GM23338 (cell line): Measurements from ENCODE around the gene LGR5. TPM values are rescaled to one million over a fixed set of nuclear protein-coding genes. Genes with fewer than 3 reads are reported as not detected.
A peak's percentile ranks its signal among the peaks of the same experiment; 100 is the strongest.

ENCODE experiments used
- ATAC-seq: fragments of 200-7000 bp; cut with Tn5 transposase; 3 replicates; pipeline ENCODE4 v1.9.1; 2020
- DNase-seq: peaks from one replicate; pipeline ENCODE4 v3.0.0-alpha.2; 2015; ENCODE audit warnings: low spot score
- H2AFZ ChIP-seq: fragments of 200-600 bp; sonication (generic); 2 replicates; pipeline ENCODE4 v1.8.0; 2016; ENCODE audit warnings: antibody characterized with exemption, mild to moderate bottlenecking, moderate library complexity
- H3F3A ChIP-seq: fragments of 200-600 bp; sonication (generic); replicated peaks from 2 replicates; pipeline ENCODE4 v1.8.0; 2017; ENCODE audit warnings: antibody characterized with exemption, mixed run types, low read depth
- H3K27ac ChIP-seq: fragments of 200-600 bp; sonication (generic); 2 replicates; pipeline ENCODE4 v1.6.1; 2016; ENCODE audit warnings: low read depth
- H3K27me3 ChIP-seq: fragments of 200-600 bp; sonication (generic); 2 replicates; pipeline ENCODE4 v1.8.0; 2016; ENCODE audit warnings: mild to moderate bottlenecking, mixed run types, moderate library complexity; ENCODE audit not compliant: insufficient read depth
- H3K36me3 ChIP-seq: fragments of 200-600 bp; sonication (generic); 2 replicates; pipeline ENCODE4 v1.8.0; 2016; ENCODE audit warnings: mild to moderate bottlenecking; ENCODE audit not compliant: insufficient read depth
- H3K4me1 ChIP-seq: fragments of 200-600 bp; sonication (generic); 2 replicates; pipeline ENCODE4 v1.8.0; 2016; ENCODE audit warnings: mild to moderate bottlenecking, moderate library complexity; ENCODE audit not compliant: insufficient read depth
- H3K4me2 ChIP-seq: fragments of 200-600 bp; sonication (generic); 2 replicates; pipeline ENCODE4 v1.7.1; 2017; ENCODE audit warnings: mixed run types
- H3K4me3 ChIP-seq: fragments of 200-600 bp; sonication (generic); 2 replicates; pipeline ENCODE4 v1.6.1; 2016; ENCODE audit warnings: mixed run types
- H3K79me2 ChIP-seq: fragments of 200-600 bp; sonication (generic); replicated peaks from 2 replicates; pipeline ENCODE4 v1.8.0; 2017; ENCODE audit warnings: mild to moderate bottlenecking; ENCODE audit not compliant: insufficient read depth
- H3K9me2 ChIP-seq: fragments of 200-600 bp; sonication (generic); 2 replicates; pipeline ENCODE4 v1.8.0; 2017; ENCODE audit not compliant: insufficient read depth
- H4K20me1 ChIP-seq: fragments of 200-600 bp; sonication (generic); replicated peaks from 2 replicates; pipeline ENCODE4 v1.8.0; 2017; ENCODE audit warnings: mild to moderate bottlenecking; ENCODE audit not compliant: insufficient read depth
- H3K27ac Mint-ChIP-seq: 2 replicates; pipeline ENCODE4 v1.8.0; 2020; ENCODE audit warnings: inconsistent platforms, mild to moderate bottlenecking, moderate library complexity, mixed read lengths
- H3K27me3 Mint-ChIP-seq: 3 replicates; pipeline ENCODE4 v1.8.0; 2022; ENCODE audit warnings: low read depth, mild to moderate bottlenecking, moderate library complexity, mixed read lengths, inconsistent platforms; ENCODE audit not compliant: insufficient read depth, poor library complexity
- H3K36me3 Mint-ChIP-seq: 3 replicates; pipeline ENCODE4 v1.8.0; 2021; ENCODE audit warnings: low read depth, mild to moderate bottlenecking, inconsistent platforms, moderate library complexity, mixed read lengths
- H3K4me1 Mint-ChIP-seq: 3 replicates; pipeline ENCODE4 v1.8.0; 2020; ENCODE audit warnings: mild to moderate bottlenecking, inconsistent platforms, mixed read lengths
- H3K4me3 Mint-ChIP-seq: 3 replicates; pipeline ENCODE4 v1.8.0; 2021; ENCODE audit warnings: moderate library complexity, mild to moderate bottlenecking, inconsistent platforms, mixed read lengths
- H3K9me3 Mint-ChIP-seq: 3 replicates; pipeline ENCODE4 v1.8.0; 2020; ENCODE audit warnings: moderate library complexity, mild to moderate bottlenecking, inconsistent platforms, mixed read lengths
- CREB1 ChIP-seq: fragments of 250-450 bp; sonication (Bioruptor Pico); IDR thresholded peaks from 2 replicates; pipeline ENCODE4 v1.5.0; 2020; ENCODE audit warnings: low read depth, mild to moderate bottlenecking, moderate library complexity
- EZH2 ChIP-seq: fragments of 200-600 bp; sonication (generic); IDR thresholded peaks from one replicate; pipeline ENCODE4 v1.8.0; 2017; ENCODE audit warnings: antibody characterized with exemption, mild to moderate bottlenecking, low read depth; ENCODE audit not compliant: unreplicated experiment
- EZH2phosphoT487 ChIP-seq: fragments of 200-600 bp; sonication (generic); IDR thresholded peaks from one replicate; pipeline ENCODE4 v1.8.1; 2018; ENCODE audit warnings: antibody characterized with exemption; ENCODE audit not compliant: unreplicated experiment
- JUNB ChIP-seq: IDR thresholded peaks from one replicate; pipeline ENCODE4 v1.6.1; 2016; ENCODE audit warnings: antibody characterized with exemption; ENCODE audit not compliant: unreplicated experiment
- NANOG ChIP-seq: IDR thresholded peaks from 2 replicates; pipeline ENCODE4 v1.6.1; 2016; ENCODE audit warnings: antibody characterized with exemption, borderline replicate concordance
- POLR2AphosphoS5 ChIP-seq: IDR thresholded peaks from 2 replicates; pipeline ENCODE4 v1.6.1; 2016; ENCODE audit warnings: antibody characterized with exemption, low read depth
- STAT1 ChIP-seq: IDR thresholded peaks from one replicate; pipeline ENCODE4 v1.6.1; 2016; ENCODE audit warnings: antibody characterized with exemption; ENCODE audit not compliant: unreplicated experiment
- ZNF114 ChIP-seq: fragments of 250-450 bp; sonication (Bioruptor Pico); IDR thresholded peaks from 2 replicates; pipeline ENCODE4 v1.5.0; 2020; ENCODE audit warnings: mild to moderate bottlenecking, moderate library complexity
- ZNF331 ChIP-seq: fragments of 250-450 bp; sonication (Bioruptor Pico); IDR thresholded peaks from 2 replicates; pipeline ENCODE4 v1.5.0; 2020; ENCODE audit warnings: low read depth, mild to moderate bottlenecking, moderate library complexity
- polyA plus RNA-seq: library from polyadenylated mRNA; unstranded; fragments of >200 nt; fragmentation: Nextera tagmentation; extraction: Ambion mirVana; gene quantifications from 2 replicates; pipeline ENCODE4 v1.2.1, GENCODE V29; 2016
- total RNA-seq: library from RNA; depleted of rRNA; stranded (reverse); fragments of >200 nt; shearing (Covaris generic); gene quantifications from 2 replicates; pipeline ENCODE4 v1.2.3, GENCODE V29; 2014
- TF ChIP-seq, protein P1 (sequence below): IDR thresholded peaks from one replicate; pipeline ENCODE4 v1.6.1; 2018; ENCODE audit warnings: antibody characterized with exemption; ENCODE audit not compliant: unreplicated experiment
- TF ChIP-seq, protein P2 (sequence below): fragments of 250-450 bp; sonication (Bioruptor Pico); IDR thresholded peaks from 2 replicates; pipeline ENCODE4 v1.5.0; 2020; ENCODE audit warnings: mild to moderate bottlenecking, moderate library complexity
- TF ChIP-seq, protein P3 (sequence below): IDR thresholded peaks from 2 replicates; pipeline ENCODE4 v1.6.1; 2016; ENCODE audit warnings: antibody characterized with exemption
- TF ChIP-seq, protein P4 (sequence below), 2 experiments: fragments of 200-600 bp in 1 of 2; sonication (generic) in 1 of 2; conservative IDR thresholded peaks; 2 replicates each; pipeline versions ENCODE4 v1.5.1 to v1.6.1; 2016 to 2017; ENCODE audit warnings: antibody characterized with exemption in 2 of 2, low read depth in 2 of 2, mild to moderate bottlenecking in 2 of 2, moderate library complexity in 1 of 2

The LGR5 gene
- total and polyA plus RNA-seq, 2 experiments from 2014 or later, result 0.17 to 0.26 TPM

DNA sequence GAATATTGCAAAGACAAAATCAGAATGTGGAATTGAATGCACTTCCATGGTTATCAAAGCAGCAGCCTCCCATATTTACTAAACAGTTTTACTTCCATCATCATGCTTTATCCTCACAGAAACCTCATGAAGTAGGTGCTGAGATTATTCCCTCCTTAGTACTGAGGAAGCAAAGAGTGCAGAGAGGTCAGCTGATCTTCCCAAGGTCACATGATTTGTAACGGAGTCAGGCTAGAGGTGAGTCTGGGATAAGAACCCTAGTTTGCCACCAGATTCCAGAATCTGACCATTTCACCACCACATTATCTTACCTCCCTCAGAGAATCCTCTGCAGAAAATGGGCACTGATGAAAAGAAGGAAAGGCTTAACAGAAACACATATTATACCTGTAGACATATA is 102.0 kb downstream of the LGR5 start:
- H3K9me3 Mint-ChIP-seq, result no peaks in the 10 kb centered on the region
- TF ChIP-seq CREB1 (CRISPR knock-in tag), result no peak
- TF ChIP-seq, protein P1, sequence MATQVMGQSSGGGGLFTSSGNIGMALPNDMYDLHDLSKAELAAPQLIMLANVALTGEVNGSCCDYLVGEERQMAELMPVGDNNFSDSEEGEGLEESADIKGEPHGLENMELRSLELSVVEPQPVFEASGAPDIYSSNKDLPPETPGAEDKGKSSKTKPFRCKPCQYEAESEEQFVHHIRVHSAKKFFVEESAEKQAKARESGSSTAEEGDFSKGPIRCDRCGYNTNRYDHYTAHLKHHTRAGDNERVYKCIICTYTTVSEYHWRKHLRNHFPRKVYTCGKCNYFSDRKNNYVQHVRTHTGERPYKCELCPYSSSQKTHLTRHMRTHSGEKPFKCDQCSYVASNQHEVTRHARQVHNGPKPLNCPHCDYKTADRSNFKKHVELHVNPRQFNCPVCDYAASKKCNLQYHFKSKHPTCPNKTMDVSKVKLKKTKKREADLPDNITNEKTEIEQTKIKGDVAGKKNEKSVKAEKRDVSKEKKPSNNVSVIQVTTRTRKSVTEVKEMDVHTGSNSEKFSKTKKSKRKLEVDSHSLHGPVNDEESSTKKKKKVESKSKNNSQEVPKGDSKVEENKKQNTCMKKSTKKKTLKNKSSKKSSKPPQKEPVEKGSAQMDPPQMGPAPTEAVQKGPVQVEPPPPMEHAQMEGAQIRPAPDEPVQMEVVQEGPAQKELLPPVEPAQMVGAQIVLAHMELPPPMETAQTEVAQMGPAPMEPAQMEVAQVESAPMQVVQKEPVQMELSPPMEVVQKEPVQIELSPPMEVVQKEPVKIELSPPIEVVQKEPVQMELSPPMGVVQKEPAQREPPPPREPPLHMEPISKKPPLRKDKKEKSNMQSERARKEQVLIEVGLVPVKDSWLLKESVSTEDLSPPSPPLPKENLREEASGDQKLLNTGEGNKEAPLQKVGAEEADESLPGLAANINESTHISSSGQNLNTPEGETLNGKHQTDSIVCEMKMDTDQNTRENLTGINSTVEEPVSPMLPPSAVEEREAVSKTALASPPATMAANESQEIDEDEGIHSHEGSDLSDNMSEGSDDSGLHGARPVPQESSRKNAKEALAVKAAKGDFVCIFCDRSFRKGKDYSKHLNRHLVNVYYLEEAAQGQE, result no peak
- TF ChIP-seq POLR2AphosphoS5, result no peak
- TF ChIP-seq, protein P2, sequence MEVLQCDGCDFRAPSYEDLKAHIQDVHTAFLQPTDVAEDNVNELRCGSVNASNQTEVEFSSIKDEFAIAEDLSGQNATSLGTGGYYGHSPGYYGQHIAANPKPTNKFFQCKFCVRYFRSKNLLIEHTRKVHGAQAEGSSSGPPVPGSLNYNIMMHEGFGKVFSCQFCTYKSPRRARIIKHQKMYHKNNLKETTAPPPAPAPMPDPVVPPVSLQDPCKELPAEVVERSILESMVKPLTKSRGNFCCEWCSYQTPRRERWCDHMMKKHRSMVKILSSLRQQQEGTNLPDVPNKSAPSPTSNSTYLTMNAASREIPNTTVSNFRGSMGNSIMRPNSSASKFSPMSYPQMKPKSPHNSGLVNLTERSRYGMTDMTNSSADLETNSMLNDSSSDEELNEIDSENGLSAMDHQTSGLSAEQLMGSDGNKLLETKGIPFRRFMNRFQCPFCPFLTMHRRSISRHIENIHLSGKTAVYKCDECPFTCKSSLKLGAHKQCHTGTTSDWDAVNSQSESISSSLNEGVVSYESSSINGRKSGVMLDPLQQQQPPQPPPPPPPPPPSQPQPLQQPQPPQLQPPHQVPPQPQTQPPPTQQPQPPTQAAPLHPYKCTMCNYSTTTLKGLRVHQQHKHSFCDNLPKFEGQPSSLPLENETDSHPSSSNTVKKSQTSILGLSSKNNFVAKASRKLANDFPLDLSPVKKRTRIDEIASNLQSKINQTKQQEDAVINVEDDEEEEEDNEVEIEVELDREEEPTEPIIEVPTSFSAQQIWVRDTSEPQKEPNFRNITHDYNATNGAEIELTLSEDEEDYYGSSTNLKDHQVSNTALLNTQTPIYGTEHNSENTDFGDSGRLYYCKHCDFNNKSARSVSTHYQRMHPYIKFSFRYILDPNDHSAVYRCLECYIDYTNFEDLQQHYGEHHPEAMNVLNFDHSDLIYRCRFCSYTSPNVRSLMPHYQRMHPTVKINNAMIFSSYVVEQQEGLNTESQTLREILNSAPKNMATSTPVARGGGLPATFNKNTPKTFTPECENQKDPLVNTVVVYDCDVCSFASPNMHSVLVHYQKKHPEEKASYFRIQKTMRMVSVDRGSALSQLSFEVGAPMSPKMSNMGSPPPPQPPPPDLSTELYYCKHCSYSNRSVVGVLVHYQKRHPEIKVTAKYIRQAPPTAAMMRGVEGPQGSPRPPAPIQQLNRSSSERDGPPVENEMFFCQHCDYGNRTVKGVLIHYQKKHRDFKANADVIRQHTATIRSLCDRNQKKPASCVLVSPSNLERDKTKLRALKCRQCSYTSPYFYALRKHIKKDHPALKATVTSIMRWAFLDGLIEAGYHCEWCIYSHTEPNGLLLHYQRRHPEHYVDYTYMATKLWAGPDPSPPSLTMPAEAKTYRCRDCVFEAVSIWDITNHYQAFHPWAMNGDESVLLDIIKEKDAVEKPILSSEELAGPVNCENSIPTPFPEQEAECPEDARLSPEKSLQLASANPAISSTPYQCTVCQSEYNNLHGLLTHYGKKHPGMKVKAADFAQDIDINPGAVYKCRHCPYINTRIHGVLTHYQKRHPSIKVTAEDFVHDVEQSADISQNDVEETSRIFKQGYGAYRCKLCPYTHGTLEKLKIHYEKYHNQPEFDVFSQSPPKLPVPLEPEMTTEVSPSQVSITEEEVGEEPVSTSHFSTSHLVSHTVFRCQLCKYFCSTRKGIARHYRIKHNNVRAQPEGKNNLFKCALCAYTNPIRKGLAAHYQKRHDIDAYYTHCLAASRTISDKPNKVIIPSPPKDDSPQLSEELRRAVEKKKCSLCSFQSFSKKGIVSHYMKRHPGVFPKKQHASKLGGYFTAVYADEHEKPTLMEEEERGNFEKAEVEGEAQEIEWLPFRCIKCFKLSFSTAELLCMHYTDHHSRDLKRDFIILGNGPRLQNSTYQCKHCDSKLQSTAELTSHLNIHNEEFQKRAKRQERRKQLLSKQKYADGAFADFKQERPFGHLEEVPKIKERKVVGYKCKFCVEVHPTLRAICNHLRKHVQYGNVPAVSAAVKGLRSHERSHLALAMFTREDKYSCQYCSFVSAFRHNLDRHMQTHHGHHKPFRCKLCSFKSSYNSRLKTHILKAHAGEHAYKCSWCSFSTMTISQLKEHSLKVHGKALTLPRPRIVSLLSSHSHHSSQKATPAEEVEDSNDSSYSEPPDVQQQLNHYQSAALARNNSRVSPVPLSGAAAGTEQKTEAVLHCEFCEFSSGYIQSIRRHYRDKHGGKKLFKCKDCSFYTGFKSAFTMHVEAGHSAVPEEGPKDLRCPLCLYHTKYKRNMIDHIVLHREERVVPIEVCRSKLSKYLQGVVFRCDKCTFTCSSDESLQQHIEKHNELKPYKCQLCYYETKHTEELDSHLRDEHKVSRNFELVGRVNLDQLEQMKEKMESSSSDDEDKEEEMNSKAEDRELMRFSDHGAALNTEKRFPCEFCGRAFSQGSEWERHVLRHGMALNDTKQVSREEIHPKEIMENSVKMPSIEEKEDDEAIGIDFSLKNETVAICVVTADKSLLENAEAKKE, result no peak
- no peak for TF ChIP-seq JUNB
- TF ChIP-seq EZH2, result no peak
- TF ChIP-seq EZH2phosphoT487, result no peak
- TF ChIP-seq ZNF114, result no peak
- no peak for TF ChIP-seq NANOG
- TF ChIP-seq ZNF331 (CRISPR knock-in tag), result no peak
- TF ChIP-seq STAT1, result no peak
- TF ChIP-seq, protein P3, sequence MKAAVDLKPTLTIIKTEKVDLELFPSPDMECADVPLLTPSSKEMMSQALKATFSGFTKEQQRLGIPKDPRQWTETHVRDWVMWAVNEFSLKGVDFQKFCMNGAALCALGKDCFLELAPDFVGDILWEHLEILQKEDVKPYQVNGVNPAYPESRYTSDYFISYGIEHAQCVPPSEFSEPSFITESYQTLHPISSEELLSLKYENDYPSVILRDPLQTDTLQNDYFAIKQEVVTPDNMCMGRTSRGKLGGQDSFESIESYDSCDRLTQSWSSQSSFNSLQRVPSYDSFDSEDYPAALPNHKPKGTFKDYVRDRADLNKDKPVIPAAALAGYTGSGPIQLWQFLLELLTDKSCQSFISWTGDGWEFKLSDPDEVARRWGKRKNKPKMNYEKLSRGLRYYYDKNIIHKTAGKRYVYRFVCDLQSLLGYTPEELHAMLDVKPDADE, result no peak
- TF ChIP-seq, protein P4, sequence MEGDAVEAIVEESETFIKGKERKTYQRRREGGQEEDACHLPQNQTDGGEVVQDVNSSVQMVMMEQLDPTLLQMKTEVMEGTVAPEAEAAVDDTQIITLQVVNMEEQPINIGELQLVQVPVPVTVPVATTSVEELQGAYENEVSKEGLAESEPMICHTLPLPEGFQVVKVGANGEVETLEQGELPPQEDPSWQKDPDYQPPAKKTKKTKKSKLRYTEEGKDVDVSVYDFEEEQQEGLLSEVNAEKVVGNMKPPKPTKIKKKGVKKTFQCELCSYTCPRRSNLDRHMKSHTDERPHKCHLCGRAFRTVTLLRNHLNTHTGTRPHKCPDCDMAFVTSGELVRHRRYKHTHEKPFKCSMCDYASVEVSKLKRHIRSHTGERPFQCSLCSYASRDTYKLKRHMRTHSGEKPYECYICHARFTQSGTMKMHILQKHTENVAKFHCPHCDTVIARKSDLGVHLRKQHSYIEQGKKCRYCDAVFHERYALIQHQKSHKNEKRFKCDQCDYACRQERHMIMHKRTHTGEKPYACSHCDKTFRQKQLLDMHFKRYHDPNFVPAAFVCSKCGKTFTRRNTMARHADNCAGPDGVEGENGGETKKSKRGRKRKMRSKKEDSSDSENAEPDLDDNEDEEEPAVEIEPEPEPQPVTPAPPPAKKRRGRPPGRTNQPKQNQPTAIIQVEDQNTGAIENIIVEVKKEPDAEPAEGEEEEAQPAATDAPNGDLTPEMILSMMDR (conservative IDR thresholded peaks at IDR 0.05; ENCODE audit: low read depth in 2 of 2), result no peak
- H3K27ac Mint-ChIP-seq, result no peak overlapping the region
- Histone ChIP-seq H2AFZ (peak overlapping the region; percentile 85), H3K4me1 (no peaks in the 10 kb centered on the region), H3K36me3 (no peaks in the 10 kb centered on the region), H3F3A (no peaks in the 10 kb centered on the region), H3K27me3 (no peaks in the 10 kb centered on the region), H3K4me3 (no peak overlapping the region), H3K79me2 (no peaks in the 10 kb centered on the region), H4K20me1 (no peaks in the 10 kb centered on the region), H3K4me2 (no peak overlapping the region), H3K27ac (no peak overlapping the region), H3K9me2 (0 out of 2 replicates have a peak, but pooled peaks cover 4% of the 10 kb centered on the region)
- no peak for DNase-seq
- H3K27me3 Mint-ChIP-seq, result no peaks in the 10 kb centered on the region
- no peak overlapping the region for H3K4me3 Mint-ChIP-seq
- no peaks in the 10 kb centered on the region for H3K36me3 Mint-ChIP-seq
- H3K4me1 Mint-ChIP-seq, result no peaks in the 10 kb centered on the region
- ATAC-seq, result no peak
